ENCODE measurements around the gene KCNAB2. TPM values are rescaled to one million over a fixed set of nuclear protein-coding genes. Genes with fewer than 3 reads are reported as not detected.

KCNAB2 gene
- total RNA-seq, 4 donors from 2014 or later = 4.2 to 12.0 (median 10.0) TPM

GRCh38 chr1:6070450-6070974, 24.8 kb downstream of the KCNAB2 start:
- WGBS, 2 donors = 85 to 88% methylated on average over 9 of the region's 9 CpGs
- intact Hi-C loops (cut with DNase I; ENCODE audit: low total_unique reads) = no loop called here
- no peak for DNase-seq (ENCODE audit: low spot score in 2 of 2)
- no peak overlapping the region for H3K4me3 ChIP-seq (ENCODE audit: low read depth, poor library complexity, severe bottlenecking)
- TF ChIP-seq CTCF (IDR thresholded peaks at IDR 0.05) = no peak
- no peak for TF ChIP-seq POLR2A (IDR thresholded peaks at IDR 0.05)

GRCh38 chr1:6071219-6071618, 25.5 kb downstream of the KCNAB2 start:
- H3K4me3 ChIP-seq (ENCODE audit: low read depth, poor library complexity, severe bottlenecking) = no peak overlapping the region
- 88% methylated on average over 4 to 13 of the region's 13 CpGs for WGBS, 2 donors
- no peak for TF ChIP-seq POLR2A (IDR thresholded peaks at IDR 0.05)
- no peak for TF ChIP-seq CTCF (IDR thresholded peaks at IDR 0.05)
- no peak for DNase-seq (ENCODE audit: low spot score in 2 of 2)
- intact Hi-C loops (cut with DNase I; ENCODE audit: low total_unique reads) = no loop called here

- TF ChIP-seq CTCF (IDR thresholded peaks at IDR 0.05) (no peak), POLR2A (IDR thresholded peaks at IDR 0.05) (no peak)
- no peak overlapping the region for H3K4me3 ChIP-seq (ENCODE audit: low read depth, poor library complexity, severe bottlenecking)
- WGBS, 2 donors = 81% methylated on average over 16 to 17 of the region's 17 CpGs
These were observed 27.2 kb downstream of the KCNAB2 start for GRCh38 chr1:6072774-6073479.

GRCh38 chr1:6073480-6074053, 27.9 kb downstream of the KCNAB2 start:
- WGBS, 2 donors = 84 to 92% methylated on average over 15 of the region's 15 CpGs
- no peak for DNase-seq (ENCODE audit: low spot score in 2 of 2)
- no peak overlapping the region for H3K4me3 ChIP-seq (ENCODE audit: low read depth, poor library complexity, severe bottlenecking)
- TF ChIP-seq POLR2A (IDR thresholded peaks at IDR 0.05) (no peak), CTCF (IDR thresholded peaks at IDR 0.05) (no peak)
- intact Hi-C loops (cut with DNase I; ENCODE audit: low total_unique reads) = no loop called here

More at GRCh38 chr1:6072774-6073479, 27.2 kb downstream of the KCNAB2 start:
- no peak for DNase-seq (ENCODE audit: low spot score in 2 of 2)
- intact Hi-C loops (cut with DNase I; ENCODE audit: low total_unique reads) = no loop called here

GRCh38 chr1:6074192-6074901, 28.7 kb downstream of the KCNAB2 start:
- no peak for TF ChIP-seq POLR2A (IDR thresholded peaks at IDR 0.05)
- TF ChIP-seq CTCF (IDR thresholded peaks at IDR 0.05) = no peak
- no peak for DNase-seq (ENCODE audit: low spot score in 2 of 2)
- 87 to 94% methylated on average over 21 of the region's 21 CpGs for WGBS, 2 donors
- no peak overlapping the region for H3K4me3 ChIP-seq (ENCODE audit: low read depth, poor library complexity, severe bottlenecking)
- intact Hi-C loops (cut with DNase I; ENCODE audit: low total_unique reads) = no loop called here

All from lower leg skin (tissue), 4 donors.